Stimulated activated memory B cell treated with anti-CD40 and anti-IgM and Interleukin-4, amounts not matched to agents 10 μg/mL and 1 μg/mL and 100 μg/mL, for 72 hours (primary cell): Measurements from ENCODE around the gene BCL2L2.

Experiments
- ATAC-seq: fragments of 150-1000 bp; cut with Tn5 transposase; 2 replicates; pipeline ENCODE4 v1.10.0; 2021
- H3K27ac Mint-ChIP-seq: one replicate; pipeline ENCODE4 v1.8.0; 2022; ENCODE audit warnings: mild to moderate bottlenecking, mixed read lengths
- H3K27me3 Mint-ChIP-seq: one replicate; pipeline ENCODE4 v1.8.0; 2022; ENCODE audit warnings: mixed read lengths
- H3K36me3 Mint-ChIP-seq: one replicate; pipeline ENCODE4 v1.8.0; 2022; ENCODE audit warnings: mixed read lengths
- H3K4me1 Mint-ChIP-seq: one replicate; pipeline ENCODE4 v1.8.0; 2022; ENCODE audit warnings: mixed read lengths
- H3K4me3 Mint-ChIP-seq: one replicate; pipeline ENCODE4 v1.8.0; 2022; ENCODE audit warnings: mild to moderate bottlenecking, moderate library complexity, mixed read lengths
- H3K9me3 Mint-ChIP-seq: one replicate; pipeline ENCODE4 v1.8.0; 2022; ENCODE audit warnings: mixed read lengths

The BCL2L2 gene

GRCh38 chr14:23294734-23295561, 11.7 kb upstream of the BCL2L2 start:
- Mint-ChIP-seq H3K4me3 (peak overlapping the region; percentile 11), H3K27ac (no peak overlapping the region), H3K4me1 (peaks cover 22% of the 10 kb centered on the region), H3K9me3 (no peaks in the 10 kb centered on the region), H3K36me3 (peaks cover 7% of the 10 kb centered on the region), H3K27me3 (no peaks in the 10 kb centered on the region)
- ATAC-seq: peak; percentile 77

- Mint-ChIP-seq H3K27me3 (no peaks in the 10 kb centered on the region), H3K36me3 (peaks cover 7% of the 10 kb centered on the region), H3K4me3 (no peak overlapping the region), H3K27ac (no peak overlapping the region), H3K9me3 (no peaks in the 10 kb centered on the region), H3K4me1 (peaks cover 33% of the 10 kb centered on the region)
- no peak for ATAC-seq
Measured at GRCh38 chr14:23296012-23296777, 10.4 kb upstream of the BCL2L2 start.

- Mint-ChIP-seq H3K4me3 (no peak overlapping the region), H3K4me1 (peaks cover 33% of the 10 kb centered on the region), H3K27me3 (no peaks in the 10 kb centered on the region), H3K9me3 (no peaks in the 10 kb centered on the region), H3K36me3 (peaks cover 7% of the 10 kb centered on the region), H3K27ac (no peak overlapping the region)
- no peak for ATAC-seq
Measured at GRCh38 chr14:23297096-23297495, 9.5 kb upstream of the BCL2L2 start.

GRCh38 chr14:23297611-23298277, 8.9 kb upstream of the BCL2L2 start:
- Mint-ChIP-seq H3K36me3 (peaks cover 7% of the 10 kb centered on the region), H3K27me3 (no peaks in the 10 kb centered on the region), H3K9me3 (no peaks in the 10 kb centered on the region), H3K4me3 (no peak overlapping the region), H3K4me1 (peaks cover 36% of the 10 kb centered on the region), H3K27ac (no peak overlapping the region)
- ATAC-seq: no peak

GRCh38 chr14:23299211-23299957, 7.2 kb upstream of the BCL2L2 start:
- Mint-ChIP-seq H3K4me3 (no peak overlapping the region), H3K27ac (peak overlapping the region; percentile 91), H3K9me3 (no peaks in the 10 kb centered on the region), H3K27me3 (no peaks in the 10 kb centered on the region), H3K36me3 (peaks cover 7% of the 10 kb centered on the region), H3K4me1 (peaks cover 35% of the 10 kb centered on the region)
- no peak for ATAC-seq

- H3K4me3 Mint-ChIP-seq: peak overlapping the region; percentile 95
- no peak for ATAC-seq
Measured at GRCh38 chr14:23299986-23300686, 6.5 kb upstream of the BCL2L2 start.

GRCh38 chr14:23300687-23301223, 5.9 kb upstream of the BCL2L2 start:
- Mint-ChIP-seq H3K4me3 (peak overlapping the region; percentile 95), H3K27me3 (no peaks in the 10 kb centered on the region), H3K9me3 (no peaks in the 10 kb centered on the region), H3K27ac (peak overlapping the region; percentile 91), H3K36me3 (peaks cover 7% of the 10 kb centered on the region), H3K4me1 (peaks cover 27% of the 10 kb centered on the region)
- no peak for ATAC-seq

More at GRCh38 chr14:23299986-23300686, 6.5 kb upstream of the BCL2L2 start:
- no peaks in the 10 kb centered on the region for H3K9me3 Mint-ChIP-seq
- peaks cover 27% of the 10 kb centered on the region for H3K4me1 Mint-ChIP-seq
- H3K36me3 Mint-ChIP-seq: peaks cover 7% of the 10 kb centered on the region
- H3K27me3 Mint-ChIP-seq: no peaks in the 10 kb centered on the region
- H3K27ac Mint-ChIP-seq: peak overlapping the region; percentile 91

- Mint-ChIP-seq H3K4me1 (peaks cover 33% of the 10 kb centered on the region), H3K9me3 (no peaks in the 10 kb centered on the region), H3K4me3 (peak overlapping the region; percentile 95), H3K27ac (peak overlapping the region; percentile 91), H3K27me3 (no peaks in the 10 kb centered on the region), H3K36me3 (peaks cover 7% of the 10 kb centered on the region)
- ATAC-seq: peak; percentile 93
Measured at GRCh38 chr14:23301288-23301968, 5.2 kb upstream of the BCL2L2 start.

- Mint-ChIP-seq H3K4me1 (peaks cover 37% of the 10 kb centered on the region), H3K27me3 (no peaks in the 10 kb centered on the region), H3K36me3 (peaks cover 2% of the 10 kb centered on the region), H3K9me3 (no peaks in the 10 kb centered on the region), H3K4me3 (peak overlapping the region; percentile 92), H3K27ac (peak overlapping the region; percentile 91)
- peak; percentile 44 for ATAC-seq
Measured at GRCh38 chr14:23301969-23302289, 4.7 kb upstream of the BCL2L2 start.

GRCh38 chr14:23302290-23303225, 4.1 kb upstream of the BCL2L2 start, which contains the start of gene PPP1R3E:
PPP1R3E (minus strand) TSS chr14:23302859; CDS start chr14:23302576, 283 bp downstream.
- peak within 1 kb of the TSS; percentile 91 for H3K27ac Mint-ChIP-seq
- peaks cover 44% of the 10 kb centered on the region for H3K4me1 Mint-ChIP-seq
- no peaks in the 10 kb centered on the region for H3K27me3 Mint-ChIP-seq

GRCh38 chr14:23307146-23307530, 505 bp downstream of the BCL2L2 start:
- Mint-ChIP-seq H3K4me1 (peaks cover 45% of the 10 kb centered on the region), H3K27ac (peak overlapping the region; percentile 86), H3K4me3 (peak overlapping the region; percentile 78), H3K27me3 (no peaks in the 10 kb centered on the region), H3K9me3 (no peaks in the 10 kb centered on the region), H3K36me3 (peaks cover 17% of the 10 kb centered on the region)
- ATAC-seq: no peak

More at GRCh38 chr14:23302290-23303225, 4.1 kb upstream of the BCL2L2 start, which contains the start of gene PPP1R3E:
- Mint-ChIP-seq H3K9me3 (no peaks in the 10 kb centered on the region), H3K36me3 (no peaks in the 10 kb centered on the region), H3K4me3 (peak within 1 kb of the TSS; percentile 92)
- ATAC-seq: peak; percentile 65

GRCh38 chr14:23307687-23308644, 1.3 kb downstream of the BCL2L2 start:
- peaks cover 41% of the 10 kb centered on the region for H3K4me1 Mint-ChIP-seq
- peak overlapping the region; percentile 86 for H3K27ac Mint-ChIP-seq
- H3K36me3 Mint-ChIP-seq: peaks cover 22% of the 10 kb centered on the region
- peak overlapping the region; percentile 78 for H3K4me3 Mint-ChIP-seq
- ATAC-seq: no peak
- H3K9me3 Mint-ChIP-seq: no peaks in the 10 kb centered on the region
- H3K27me3 Mint-ChIP-seq: no peaks in the 10 kb centered on the region
